C4-2B (cell line): ENCODE results near the gene LMAN2L.

Experiments used
- CTCF ChIP-seq: fragments of 450-650 bp; conservative IDR thresholded peaks from 2 replicates; pipeline ENCODE4 v1.5.1; 2017; ENCODE audit warnings: mild to moderate bottlenecking
- ZFX ChIP-seq: fragments of 450-650 bp; IDR thresholded peaks from 2 replicates; pipeline ENCODE4 v1.6.1; 2017

GRCh38 chr2:96710985-96711384 is 28.9 kb downstream of the LMAN2L start:
- no peak for TF ChIP-seq CTCF
- TF ChIP-seq ZFX, result no peak
